HEK293T (cell line): ENCODE data around the gene SIGLEC10.

ENCODE experiments used
- BHLHE40 ChIP-seq: fragments of 450-650 bp; IDR thresholded peaks from 2 replicates; pipeline ENCODE4 v1.6.1; 2016; ENCODE audit warnings: mild to moderate bottlenecking, moderate library complexity, borderline replicate concordance
- ELF4 ChIP-seq: fragments of 450-650 bp; IDR thresholded peaks from 2 replicates; pipeline ENCODE4 v1.6.1; 2017; ENCODE audit warnings: antibody characterized with exemption
- FOXA1 ChIP-seq: fragments of 450-650 bp; IDR thresholded peaks from 2 replicates; pipeline ENCODE4 v1.6.1; 2016; ENCODE audit warnings: mild to moderate bottlenecking
- HDGF ChIP-seq: fragments of 450-650 bp; IDR thresholded peaks from 2 replicates; pipeline ENCODE4 v1.6.1; 2017; ENCODE audit warnings: antibody characterized with exemption, borderline replicate concordance
- L3MBTL2 ChIP-seq: fragments of 450-650 bp; conservative IDR thresholded peaks from 2 replicates; pipeline ENCODE4 v1.6.1; 2016; ENCODE audit warnings: mild to moderate bottlenecking
- LEF1 ChIP-seq: fragments of 450-650 bp; IDR thresholded peaks from 2 replicates; pipeline ENCODE4 v1.6.1; 2017; ENCODE audit warnings: mild to moderate bottlenecking, borderline replicate concordance
- NFRKB ChIP-seq: fragments of 450-650 bp; IDR thresholded peaks from 2 replicates; pipeline ENCODE4 v1.6.1; 2016; ENCODE audit warnings: mild to moderate bottlenecking, moderate library complexity
- PKNOX1 ChIP-seq: fragments of 450-650 bp; IDR thresholded peaks from 2 replicates; pipeline ENCODE4 v1.6.1; 2016
- SP1 ChIP-seq: fragments of 450-650 bp; IDR thresholded peaks from 2 replicates; pipeline ENCODE4 v1.6.1; 2017
- SUZ12 ChIP-seq: fragments of 450-650 bp; IDR thresholded peaks from 2 replicates; pipeline ENCODE4 v1.6.1; 2016; ENCODE audit warnings: mild to moderate bottlenecking
- TARDBP ChIP-seq: fragments of 450-650 bp; IDR thresholded peaks from 2 replicates; pipeline ENCODE4 v1.6.1; 2016

- TF ChIP-seq NFRKB (no peak), ELF4 (no peak), HDGF (no peak), L3MBTL2 (no peak), SUZ12 (no peak), SP1 (no peak), FOXA1 (no peak), TARDBP (no peak), LEF1 (no peak), BHLHE40 (no peak), PKNOX1 (no peak)
Observed at GRCh38 chr19:51386882-51387520, 30.4 kb downstream of the SIGLEC10 start.
